Chondrocyte (in vitro differentiated cells): ENCODE results near the gene KIF26B. TPM values are rescaled to one million over a fixed set of nuclear protein-coding genes. Genes with fewer than 3 reads are reported as not detected.

Experiments
- DNase-seq: peaks from one replicate; pipeline ENCODE4 v3.0.0; 2021; ENCODE audit warnings: mixed read lengths, low spot score
- H3K27ac Mint-ChIP-seq: one replicate; pipeline ENCODE4 v1.8.0; 2021; ENCODE audit warnings: mild to moderate bottlenecking, moderate library complexity, mixed read lengths; ENCODE audit not compliant: unreplicated experiment
- H3K27me3 Mint-ChIP-seq: 2 replicates; pipeline ENCODE4 v1.8.0; 2021; ENCODE audit warnings: low read depth, mixed read lengths
- H3K36me3 Mint-ChIP-seq: 2 replicates; pipeline ENCODE4 v1.8.0; 2021; ENCODE audit warnings: low read depth, mixed read lengths
- H3K4me1 Mint-ChIP-seq: 2 replicates; pipeline ENCODE4 v1.8.0; 2021; ENCODE audit warnings: low read depth, mild to moderate bottlenecking, mixed read lengths
- H3K4me3 Mint-ChIP-seq: one replicate; pipeline ENCODE4 v1.8.0; 2021; ENCODE audit warnings: mild to moderate bottlenecking, moderate library complexity, mixed read lengths; ENCODE audit not compliant: unreplicated experiment
- H3K9me3 Mint-ChIP-seq: 2 replicates; pipeline ENCODE4 v1.8.0; 2021; ENCODE audit warnings: low read depth, mixed read lengths
- total RNA-seq: library from RNA; stranded (reverse); gene quantifications from 3 replicates; pipeline ENCODE4 v1.2.1, GENCODE V29; 2021
- TF ChIP-seq, protein P1 (sequence below): fragments of 200-600 bp; sonication (generic); IDR thresholded peaks from 2 replicates; pipeline ENCODE4 v1.5.0; 2021; ENCODE audit warnings: antibody characterized with exemption, mild to moderate bottlenecking, moderate library complexity

KIF26B gene
- total RNA-seq, 1 donor from 2014 or later, result 47.0 TPM

DNA sequence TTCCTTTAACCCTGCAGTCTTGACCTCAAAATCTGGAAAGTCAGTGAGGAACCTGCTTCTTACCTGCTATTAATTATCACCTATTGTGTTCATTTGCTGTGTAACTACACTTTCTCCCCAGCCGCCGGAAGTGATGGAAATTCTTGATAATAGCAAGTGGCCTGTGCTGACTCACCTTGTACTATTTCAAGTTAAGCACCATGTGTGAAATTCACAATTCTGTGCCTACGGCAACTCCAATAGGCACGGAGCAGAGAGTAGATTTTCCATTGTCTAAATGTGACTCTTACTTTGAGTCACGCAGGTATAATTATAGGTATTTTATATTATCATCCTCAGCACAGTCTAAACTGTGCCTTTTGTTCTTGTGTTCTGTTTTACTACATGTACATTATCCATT lies 466.8 kb downstream of the KIF26B start:
- H3K9me3 Mint-ChIP-seq, result no peaks in the 10 kb centered on the region
- peaks cover 7% of the 10 kb centered on the region for H3K36me3 Mint-ChIP-seq
- TF ChIP-seq, protein P1, sequence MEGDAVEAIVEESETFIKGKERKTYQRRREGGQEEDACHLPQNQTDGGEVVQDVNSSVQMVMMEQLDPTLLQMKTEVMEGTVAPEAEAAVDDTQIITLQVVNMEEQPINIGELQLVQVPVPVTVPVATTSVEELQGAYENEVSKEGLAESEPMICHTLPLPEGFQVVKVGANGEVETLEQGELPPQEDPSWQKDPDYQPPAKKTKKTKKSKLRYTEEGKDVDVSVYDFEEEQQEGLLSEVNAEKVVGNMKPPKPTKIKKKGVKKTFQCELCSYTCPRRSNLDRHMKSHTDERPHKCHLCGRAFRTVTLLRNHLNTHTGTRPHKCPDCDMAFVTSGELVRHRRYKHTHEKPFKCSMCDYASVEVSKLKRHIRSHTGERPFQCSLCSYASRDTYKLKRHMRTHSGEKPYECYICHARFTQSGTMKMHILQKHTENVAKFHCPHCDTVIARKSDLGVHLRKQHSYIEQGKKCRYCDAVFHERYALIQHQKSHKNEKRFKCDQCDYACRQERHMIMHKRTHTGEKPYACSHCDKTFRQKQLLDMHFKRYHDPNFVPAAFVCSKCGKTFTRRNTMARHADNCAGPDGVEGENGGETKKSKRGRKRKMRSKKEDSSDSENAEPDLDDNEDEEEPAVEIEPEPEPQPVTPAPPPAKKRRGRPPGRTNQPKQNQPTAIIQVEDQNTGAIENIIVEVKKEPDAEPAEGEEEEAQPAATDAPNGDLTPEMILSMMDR, result no peak
- H3K27me3 Mint-ChIP-seq, result no peaks in the 10 kb centered on the region
- no peak overlapping the region for H3K27ac Mint-ChIP-seq
- H3K4me1 Mint-ChIP-seq, result peaks cover 2% of the 10 kb centered on the region
- H3K4me3 Mint-ChIP-seq, result no peak overlapping the region
- no peak for DNase-seq

DNA sequence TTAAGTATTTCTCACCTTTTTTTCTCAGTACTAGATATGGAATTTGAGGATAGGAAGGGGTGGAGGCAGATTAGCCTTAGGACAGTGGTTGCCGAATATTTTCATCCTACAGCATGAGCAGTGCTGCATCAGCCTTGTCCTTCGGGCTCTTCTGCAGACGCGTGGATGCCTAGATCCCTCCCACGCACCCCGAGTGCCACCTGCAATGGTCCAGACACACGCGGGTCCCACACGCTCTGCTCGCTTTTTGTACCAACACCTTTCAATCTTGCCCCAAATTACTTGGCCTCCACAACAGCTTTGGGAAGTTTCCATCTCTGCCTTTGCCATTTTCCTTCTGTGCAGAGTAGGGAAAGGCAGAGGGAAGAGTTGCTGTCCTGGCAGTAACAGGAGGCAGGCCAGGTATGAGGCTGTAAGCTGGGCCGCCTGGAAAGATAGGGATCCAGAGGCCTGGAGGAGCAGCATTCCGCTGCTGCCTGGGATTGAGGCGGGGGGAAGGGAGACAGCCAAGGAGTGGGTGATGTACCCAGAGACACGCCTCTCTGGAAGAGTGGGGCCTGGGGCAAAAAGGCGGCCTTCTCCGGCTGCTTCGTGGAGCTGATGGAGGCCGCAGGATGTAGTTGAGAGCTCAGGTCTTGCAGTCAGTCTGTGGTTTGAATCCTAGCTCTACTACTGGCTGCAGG lies 467.7 kb downstream of the KIF26B start:
- no peak overlapping the region for H3K4me3 Mint-ChIP-seq
- H3K27ac Mint-ChIP-seq, result no peak overlapping the region

DNA sequence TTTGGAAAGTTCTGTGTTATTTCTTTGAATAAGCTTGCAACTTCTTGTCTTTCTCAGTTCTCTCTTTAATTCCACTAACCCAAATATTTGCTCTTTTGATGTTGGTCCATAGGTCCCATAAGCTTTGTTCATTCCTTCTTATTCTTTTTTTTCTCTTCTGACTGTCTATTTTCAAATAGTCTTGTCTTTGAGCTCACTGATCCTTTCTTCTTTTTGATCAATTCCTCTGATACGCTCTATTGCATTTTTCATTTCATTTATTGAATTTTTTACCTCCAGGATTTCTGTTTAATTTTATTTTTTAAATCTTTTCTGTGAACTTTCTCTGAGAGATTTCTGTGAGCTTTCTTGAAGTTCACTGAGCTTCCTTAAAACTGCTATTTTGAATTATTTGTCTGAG lies 486.6 kb downstream of the KIF26B start:
- Mint-ChIP-seq H3K27ac (peak overlapping the region; percentile 20), H3K4me1 (peaks cover 7% of the 10 kb centered on the region), H3K4me3 (no peak overlapping the region), H3K9me3 (peaks cover 31% of the 10 kb centered on the region), H3K27me3 (no peaks in the 10 kb centered on the region), H3K36me3 (peaks cover 22% of the 10 kb centered on the region)
- no peak for DNase-seq
- TF ChIP-seq, protein P1, result no peak

More for the DNA sequence above, 467.7 kb downstream of the KIF26B start:
- DNase-seq, result no peak
- Mint-ChIP-seq H3K36me3 (peaks cover 10% of the 10 kb centered on the region), H3K27me3 (no peaks in the 10 kb centered on the region), H3K9me3 (no peaks in the 10 kb centered on the region), H3K4me1 (peaks cover 2% of the 10 kb centered on the region)
- TF ChIP-seq, protein P1, result no peak

DNA sequence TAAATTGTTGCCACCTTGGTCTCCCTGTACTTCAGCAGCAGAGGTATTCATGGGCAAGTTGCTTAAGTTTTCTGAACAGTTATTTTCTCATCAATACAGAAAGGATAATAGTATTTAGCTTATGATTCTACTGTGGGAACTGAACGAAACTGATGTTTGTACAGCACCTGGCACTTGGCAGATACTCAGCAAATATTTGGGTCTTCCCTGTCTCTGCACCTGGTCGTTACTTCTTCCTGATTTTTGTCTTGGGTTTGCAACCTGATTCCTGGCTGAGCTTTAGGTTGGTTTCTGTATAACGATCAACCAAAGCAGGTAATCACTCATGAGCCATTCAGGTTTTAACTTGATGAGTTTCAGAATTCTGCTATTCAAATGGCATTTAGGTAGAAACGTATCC lies 490.6 kb downstream of the KIF26B start:
- no peak overlapping the region for H3K27ac Mint-ChIP-seq
- H3K27me3 Mint-ChIP-seq, result no peaks in the 10 kb centered on the region
- no peaks in the 10 kb centered on the region for H3K4me1 Mint-ChIP-seq
- DNase-seq, result no peak
- H3K9me3 Mint-ChIP-seq, result peaks cover 20% of the 10 kb centered on the region
- H3K36me3 Mint-ChIP-seq, result peaks cover 40% of the 10 kb centered on the region
- no peak overlapping the region for H3K4me3 Mint-ChIP-seq
- TF ChIP-seq, protein P1, result no peak

DNA sequence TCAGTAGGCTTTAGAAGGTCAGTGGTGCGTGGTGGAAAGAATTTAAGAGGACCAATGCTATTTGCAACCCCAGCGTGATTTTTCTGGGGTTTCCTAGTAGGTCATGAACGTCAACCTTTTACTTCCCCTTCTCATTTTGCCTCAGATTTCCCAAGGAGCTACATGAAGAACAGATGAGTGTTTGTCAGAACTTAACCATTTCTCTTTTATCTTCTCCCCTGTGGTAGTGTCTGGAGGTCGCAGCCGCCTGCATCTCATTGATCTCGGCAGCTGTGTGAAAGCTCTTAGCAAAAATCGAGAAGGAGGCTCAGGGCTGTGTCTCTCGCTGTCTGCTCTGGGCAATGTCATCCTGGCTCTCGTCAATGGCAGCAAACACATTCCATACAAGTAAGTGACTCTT lies 491.1 kb downstream of the KIF26B start:
- Mint-ChIP-seq H3K36me3 (peaks cover 43% of the 10 kb centered on the region), H3K9me3 (peaks cover 20% of the 10 kb centered on the region), H3K4me3 (no peak overlapping the region), H3K27me3 (no peaks in the 10 kb centered on the region), H3K4me1 (no peaks in the 10 kb centered on the region), H3K27ac (no peak overlapping the region)
- DNase-seq, result no peak
- TF ChIP-seq, protein P1, result no peak
